Astrocyte (in vitro differentiated cells and primary cell): ENCODE results near the gene SAA2.

Experiments used
- EZH2 ChIP-seq: IDR thresholded peaks from 2 replicates; pipeline ENCODE4 v1.6.1; 2012; ENCODE audit warnings: mild to moderate bottlenecking, low read length, inconsistent platforms; ENCODE audit not compliant: insufficient read depth
- TF ChIP-seq, protein P1 (sequence below): IDR thresholded peaks from 2 replicates; pipeline ENCODE4 v1.5.1; 2011; ENCODE audit warnings: low read depth, mild to moderate bottlenecking, inconsistent platforms, low read length, moderate library complexity; ENCODE audit not compliant: insufficient read depth

DNA sequence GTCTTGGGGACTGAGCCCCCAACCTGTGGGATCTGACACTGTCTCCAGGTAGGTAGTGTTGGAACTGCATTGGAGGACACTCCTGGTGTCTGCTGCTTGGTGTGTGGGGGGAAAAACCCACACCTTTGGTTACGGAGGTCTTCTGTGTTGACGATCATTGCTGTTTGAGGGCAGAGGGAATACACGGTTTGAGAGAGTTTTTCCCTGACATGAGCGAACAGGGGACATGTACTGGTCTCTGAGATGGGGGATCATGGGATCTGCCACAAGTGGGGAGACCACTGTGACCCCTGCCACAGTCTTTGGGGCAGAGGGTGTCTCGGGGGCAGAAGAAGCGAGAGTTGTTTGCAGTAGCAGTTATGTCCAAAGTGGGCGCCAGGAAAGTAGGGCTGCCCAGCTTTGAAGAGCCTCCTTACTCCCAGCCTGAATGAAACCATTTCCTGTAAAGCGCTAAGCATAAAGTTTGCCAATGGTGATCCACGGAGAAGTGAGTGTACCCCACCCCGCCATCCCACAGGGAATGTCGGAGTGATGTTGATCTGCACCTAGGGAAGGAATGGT, 5.4 kb upstream of the SAA2 start:
- TF ChIP-seq, protein P1, sequence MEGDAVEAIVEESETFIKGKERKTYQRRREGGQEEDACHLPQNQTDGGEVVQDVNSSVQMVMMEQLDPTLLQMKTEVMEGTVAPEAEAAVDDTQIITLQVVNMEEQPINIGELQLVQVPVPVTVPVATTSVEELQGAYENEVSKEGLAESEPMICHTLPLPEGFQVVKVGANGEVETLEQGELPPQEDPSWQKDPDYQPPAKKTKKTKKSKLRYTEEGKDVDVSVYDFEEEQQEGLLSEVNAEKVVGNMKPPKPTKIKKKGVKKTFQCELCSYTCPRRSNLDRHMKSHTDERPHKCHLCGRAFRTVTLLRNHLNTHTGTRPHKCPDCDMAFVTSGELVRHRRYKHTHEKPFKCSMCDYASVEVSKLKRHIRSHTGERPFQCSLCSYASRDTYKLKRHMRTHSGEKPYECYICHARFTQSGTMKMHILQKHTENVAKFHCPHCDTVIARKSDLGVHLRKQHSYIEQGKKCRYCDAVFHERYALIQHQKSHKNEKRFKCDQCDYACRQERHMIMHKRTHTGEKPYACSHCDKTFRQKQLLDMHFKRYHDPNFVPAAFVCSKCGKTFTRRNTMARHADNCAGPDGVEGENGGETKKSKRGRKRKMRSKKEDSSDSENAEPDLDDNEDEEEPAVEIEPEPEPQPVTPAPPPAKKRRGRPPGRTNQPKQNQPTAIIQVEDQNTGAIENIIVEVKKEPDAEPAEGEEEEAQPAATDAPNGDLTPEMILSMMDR, result no peak
- no peak for TF ChIP-seq EZH2
